HG02763 (cell line): ENCODE results near the gene CAPN2.

Experiments
- ATAC-seq: cut with Tn5 transposase; IDR thresholded peaks from one replicate; pipeline ENCODE4 v1.9.1; 2021; ENCODE audit warnings: mild to moderate bottlenecking, moderate library complexity; ENCODE audit not compliant: unreplicated experiment

Gene CAPN2

GRCh38 chr1:223758734-223759133 is 46.4 kb downstream of the CAPN2 start:
- no peak for ATAC-seq

- no peak for ATAC-seq
These were observed 46.9 kb downstream of the CAPN2 start for GRCh38 chr1:223759273-223759672.

GRCh38 chr1:223760833-223761232 is 48.5 kb downstream of the CAPN2 start:
- ATAC-seq = no peak

GRCh38 chr1:223761411-223761810 is 49.1 kb downstream of the CAPN2 start:
- ATAC-seq = no peak

GRCh38 chr1:223763251-223763650 is 50.9 kb downstream of the CAPN2 start:
- ATAC-seq = no peak

- no peak for ATAC-seq
These were observed 51.5 kb downstream of the CAPN2 start for GRCh38 chr1:223763881-223764280.

GRCh38 chr1:223765036-223765718 is 52.8 kb downstream of the CAPN2 start:
- ATAC-seq = no peak

GRCh38 chr1:223765719-223766340 is 53.5 kb downstream of the CAPN2 start:
- no peak for ATAC-seq

GRCh38 chr1:223770621-223771315 is 58.4 kb downstream of the CAPN2 start:
- no peak for ATAC-seq

- no peak for ATAC-seq
These were observed 59.1 kb downstream of the CAPN2 start for GRCh38 chr1:223771469-223771813.

GRCh38 chr1:223771814-223772770 is 59.8 kb downstream of the CAPN2 start:
- no peak for ATAC-seq

GRCh38 chr1:223772771-223773160 is 60.4 kb downstream of the CAPN2 start:
- no peak for ATAC-seq

GRCh38 chr1:223774134-223774814 is 61.9 kb downstream of the CAPN2 start:
- no peak for ATAC-seq

GRCh38 chr1:223775054-223775453 is 62.7 kb downstream of the CAPN2 start:
- no peak for ATAC-seq

GRCh38 chr1:223775711-223776074 is 63.4 kb downstream of the CAPN2 start:
- ATAC-seq = no peak

- ATAC-seq = no peak
These were observed 63.9 kb downstream of the CAPN2 start for GRCh38 chr1:223776075-223776814.

GRCh38 chr1:223776826-223777454 is 64.6 kb downstream of the CAPN2 start:
- no peak for ATAC-seq

- no peak for ATAC-seq
These were observed 68.0 kb downstream of the CAPN2 start for GRCh38 chr1:223780318-223780717.

- ATAC-seq = no peak
These were observed 68.6 kb downstream of the CAPN2 start for GRCh38 chr1:223780949-223781348.
